GM21447 (cell line): ENCODE data around the gene NDUFB10.
"Not testable (repeated sequence)": the region's sequence is repeated elsewhere in the genome, so short reads cannot be mapped to it uniquely, and the experiment has no call there.

Source experiments
- ATAC-seq: cut with Tn5 transposase; IDR thresholded peaks from one replicate; pipeline ENCODE4 v1.9.1; 2021; ENCODE audit not compliant: unreplicated experiment

NDUFB10 gene

GRCh38 chr16:1944612-1945199, 14.6 kb upstream of the NDUFB10 start:
- no peak for ATAC-seq

GRCh38 chr16:1945559-1946391, 13.6 kb upstream of the NDUFB10 start:
- no peak for ATAC-seq

- ATAC-seq, result no peak
Observed at GRCh38 chr16:1946495-1947368, 12.6 kb upstream of the NDUFB10 start.

GRCh38 chr16:1947369-1947670, 12.0 kb upstream of the NDUFB10 start:
- ATAC-seq, result no peak

GRCh38 chr16:1949507-1949906, 9.8 kb upstream of the NDUFB10 start:
- no peak for ATAC-seq

GRCh38 chr16:1950047-1950446, 9.3 kb upstream of the NDUFB10 start:
- ATAC-seq, result no peak

GRCh38 chr16:1950559-1950958, 8.8 kb upstream of the NDUFB10 start:
- ATAC-seq, result no peak

GRCh38 chr16:1953734-1954133, 5.6 kb upstream of the NDUFB10 start:
- no peak for ATAC-seq

- ATAC-seq, result not testable (repeated sequence)
Observed at GRCh38 chr16:1957434-1958142, 1.8 kb upstream of the NDUFB10 start.

- not testable (repeated sequence) for ATAC-seq
Observed at GRCh38 chr16:1958143-1958491, 1.2 kb upstream of the NDUFB10 start.

GRCh38 chr16:1958715-1959268, 546 bp upstream of the NDUFB10 start:
- no peak for ATAC-seq

GRCh38 chr16:1960665-1961630, 1.6 kb downstream of the NDUFB10 start:
- ATAC-seq, result no peak

GRCh38 chr16:1961651-1962067, 2.3 kb downstream of the NDUFB10 start:
- no peak for ATAC-seq

- not testable (repeated sequence) for ATAC-seq
Observed at GRCh38 chr16:1962161-1963153, 3.1 kb downstream of the NDUFB10 start.

GRCh38 chr16:1963806-1964505, 4.6 kb downstream of the NDUFB10 start:
- peak; percentile 9 for ATAC-seq

- peak; percentile 77 for ATAC-seq
Observed at GRCh38 chr16:1964506-1965395, 5.4 kb downstream of the NDUFB10 start, which contains the start of gene RPS2. RPS2 (minus strand) TSS chr16:1964826; CDS start chr16:1964625, 201 bp downstream.
